ENCODE data around the gene SCFD2.
A peak's percentile ranks its signal among the peaks of the same experiment; 100 is the strongest.

SCFD2 gene

DNA sequence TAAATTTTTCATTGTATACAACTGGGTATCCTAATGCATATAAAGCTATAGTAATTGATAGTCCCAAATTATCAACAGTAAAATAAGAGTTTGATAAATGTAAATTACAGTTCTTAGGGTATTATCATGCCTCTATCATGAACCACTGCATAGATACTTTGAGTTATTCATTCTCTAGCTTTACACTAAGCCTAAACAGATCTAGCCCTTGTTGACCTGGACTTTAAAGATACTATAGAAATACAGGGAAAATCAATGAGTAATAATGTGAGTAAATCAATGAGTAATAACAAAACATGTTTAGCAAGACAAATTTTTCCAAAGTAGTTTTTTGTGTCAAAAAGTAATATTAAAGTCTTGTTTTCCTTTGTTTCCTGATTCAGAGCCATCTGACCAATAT is 228.4 kb downstream of the SCFD2 start:
- no peak for DNase-seq (ENCODE audit: low spot score)

DNA sequence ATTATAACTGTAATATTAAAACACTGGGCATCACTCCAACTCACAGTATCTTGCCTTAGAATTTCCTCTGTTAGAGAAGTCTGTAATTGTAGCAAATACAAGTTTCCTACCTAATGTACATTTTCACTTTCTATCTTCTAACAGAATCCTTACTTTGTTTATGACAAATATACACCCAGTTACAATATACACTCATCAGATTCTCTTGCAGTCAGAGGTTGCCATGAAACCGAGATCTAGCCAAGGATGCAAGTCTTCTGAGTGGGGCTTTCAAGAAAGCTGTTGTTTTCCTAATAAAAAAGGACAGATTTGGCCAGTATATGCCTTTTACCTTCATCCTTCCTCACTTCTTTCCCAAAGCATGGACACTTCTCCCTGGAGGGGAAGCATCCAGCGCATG is 228.9 kb downstream of the SCFD2 start:
- no peak for DNase-seq (ENCODE audit: low spot score)

DNA sequence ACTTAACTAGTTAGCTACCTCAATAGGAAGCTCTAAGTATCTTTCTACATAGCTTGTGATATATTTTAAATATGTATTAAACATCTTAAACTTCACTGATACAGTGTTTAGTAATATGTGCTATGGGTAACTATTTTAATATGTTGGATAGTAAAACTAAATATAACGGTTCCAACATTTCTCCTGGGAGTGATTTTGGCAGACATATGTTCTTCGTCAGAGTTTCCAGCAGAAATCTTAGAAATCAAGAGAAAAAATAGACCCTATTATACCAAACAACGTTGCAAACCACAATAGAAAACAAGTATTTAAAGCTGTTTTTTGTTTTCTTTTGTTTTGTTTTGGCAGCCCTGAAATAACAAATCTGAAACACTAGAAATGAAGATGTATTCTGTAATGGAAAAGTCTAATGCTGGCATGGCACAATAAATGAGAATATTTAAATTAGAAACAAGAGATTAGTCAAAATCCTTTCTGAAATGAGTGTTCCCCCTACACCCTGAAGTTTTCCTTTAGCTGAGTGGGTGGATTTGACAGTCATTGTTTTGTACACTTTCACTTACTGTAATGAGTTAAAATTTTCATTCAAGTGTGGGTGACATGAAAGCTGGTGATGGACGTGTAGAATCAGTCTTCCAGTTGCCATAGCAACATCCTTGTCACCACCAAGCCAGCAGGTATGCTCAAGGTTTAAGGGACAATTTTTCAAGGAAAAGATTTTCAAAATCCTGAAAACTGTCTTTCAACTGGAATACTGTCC is 233.5 kb downstream of the SCFD2 start:
- DNase-seq (ENCODE audit: low spot score), result no peak

DNA sequence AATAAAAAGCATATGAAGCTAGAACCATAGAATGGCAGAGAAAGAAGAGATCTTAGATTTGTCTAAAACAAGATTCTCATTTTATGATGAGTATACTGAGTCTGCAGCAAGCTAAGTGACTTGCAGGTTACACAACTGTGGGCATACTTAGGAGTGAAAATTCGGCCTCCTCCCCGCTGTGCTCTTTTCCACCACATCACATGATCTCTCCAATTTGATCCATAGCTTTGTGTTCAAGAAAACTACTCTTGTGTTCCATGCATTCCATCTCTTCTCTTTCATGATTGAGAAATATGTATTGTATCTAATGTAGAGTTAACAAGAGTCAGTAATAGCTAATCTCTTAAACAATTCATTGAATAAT is 234.3 kb downstream of the SCFD2 start:
- no peak for DNase-seq (ENCODE audit: low spot score)

DNA sequence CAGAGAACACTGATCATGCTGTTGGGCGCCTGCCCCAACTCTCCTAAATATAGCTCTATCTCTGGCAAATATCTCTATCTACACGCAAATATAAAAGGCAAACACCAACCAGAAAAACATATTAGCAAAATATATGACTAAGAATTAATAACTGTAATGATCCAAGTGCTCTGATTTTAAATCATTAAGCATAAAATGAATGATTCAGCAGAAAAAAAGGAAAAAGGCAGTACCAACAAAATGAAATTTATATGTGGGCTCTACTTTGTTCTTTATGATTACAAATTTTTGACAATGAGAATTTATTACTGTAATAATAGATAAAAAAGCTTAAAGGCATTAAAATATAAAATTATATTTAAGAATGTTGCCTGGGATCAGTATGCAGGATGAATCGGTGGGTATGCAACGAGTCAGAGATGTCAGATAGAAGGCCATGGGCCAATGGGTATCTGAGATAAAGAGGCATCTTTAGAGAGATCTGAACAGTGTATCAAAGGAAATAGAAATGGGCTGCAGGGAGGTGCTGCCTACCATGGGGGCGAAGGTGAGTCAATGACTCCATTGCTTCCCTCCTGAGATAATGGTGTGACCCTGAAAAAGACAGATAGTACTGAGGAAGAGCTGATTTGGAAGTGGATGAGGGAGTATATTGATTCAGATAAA is 234.8 kb downstream of the SCFD2 start:
- no peak for DNase-seq (ENCODE audit: low spot score)

DNA sequence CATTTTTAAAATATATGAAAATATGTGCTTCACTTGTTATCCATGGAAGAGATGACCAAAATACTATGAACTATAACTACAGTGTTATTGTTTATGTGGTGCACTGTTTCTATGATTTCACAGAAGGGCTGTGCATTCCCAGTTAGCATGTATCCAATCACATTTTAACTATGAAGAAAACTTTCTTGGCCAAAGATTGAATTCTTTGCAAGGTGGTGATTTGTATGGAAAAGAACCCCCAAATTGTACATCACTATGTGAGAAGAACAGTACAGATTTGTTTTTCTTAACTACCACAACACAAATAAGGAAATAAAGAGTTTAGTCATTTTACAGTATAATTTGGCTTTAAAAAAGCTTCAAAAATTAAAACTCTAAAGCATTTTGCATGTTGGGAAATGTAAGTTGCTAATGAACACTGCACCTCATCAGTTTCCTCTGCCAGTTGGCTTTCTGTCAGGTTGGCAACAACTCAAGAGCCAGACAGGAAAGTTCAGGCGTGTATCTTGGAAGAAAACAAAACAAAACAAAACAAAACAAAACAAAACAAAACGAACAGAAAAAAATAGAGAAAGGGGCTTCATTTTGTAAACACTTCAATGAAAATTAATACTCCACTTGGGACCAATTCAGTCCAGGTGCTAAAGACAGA is 237.0 kb downstream of the SCFD2 start:
- no peak for DNase-seq (ENCODE audit: low spot score)

DNA sequence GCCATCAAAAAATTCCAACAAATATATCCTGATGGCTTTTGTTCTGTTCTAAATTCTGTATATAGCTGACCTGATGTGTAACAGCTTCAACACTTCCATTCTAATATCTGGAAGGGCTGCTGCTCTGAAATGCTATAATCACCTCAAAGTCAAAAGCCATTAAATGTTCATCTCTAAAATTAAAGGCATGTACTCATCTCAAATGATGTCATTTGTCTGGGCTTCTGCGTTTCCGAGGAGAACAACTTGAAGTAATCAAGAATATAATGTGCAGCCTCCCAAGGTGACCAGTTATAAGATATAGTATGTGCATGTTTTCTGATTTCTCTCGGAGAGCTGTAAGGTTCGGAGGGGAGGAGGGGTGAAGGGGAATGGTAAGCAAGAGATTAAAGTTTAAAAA is 237.6 kb downstream of the SCFD2 start:
- DNase-seq (ENCODE audit: low spot score), result no peak

DNA sequence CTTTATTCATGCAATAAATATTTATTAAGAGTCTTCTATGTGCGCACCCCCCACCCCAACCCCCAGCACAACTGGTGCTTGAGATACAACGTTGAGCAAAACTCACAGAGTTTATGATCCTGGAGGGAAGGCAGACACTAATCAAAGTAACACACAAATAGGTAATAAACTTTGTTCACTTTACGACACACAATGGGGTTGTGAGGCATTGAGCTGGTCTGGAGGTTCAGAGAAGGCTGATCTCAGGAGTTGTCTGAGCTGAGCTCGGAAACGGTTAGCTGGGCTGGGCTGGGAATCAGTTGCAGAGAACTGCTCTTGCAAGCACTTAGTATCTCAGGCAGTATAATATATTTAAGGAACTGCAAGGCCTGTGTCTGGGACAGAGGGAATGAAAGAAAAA is 238.5 kb downstream of the SCFD2 start:
- DNase-seq (ENCODE audit: low spot score), result no peak

DNA sequence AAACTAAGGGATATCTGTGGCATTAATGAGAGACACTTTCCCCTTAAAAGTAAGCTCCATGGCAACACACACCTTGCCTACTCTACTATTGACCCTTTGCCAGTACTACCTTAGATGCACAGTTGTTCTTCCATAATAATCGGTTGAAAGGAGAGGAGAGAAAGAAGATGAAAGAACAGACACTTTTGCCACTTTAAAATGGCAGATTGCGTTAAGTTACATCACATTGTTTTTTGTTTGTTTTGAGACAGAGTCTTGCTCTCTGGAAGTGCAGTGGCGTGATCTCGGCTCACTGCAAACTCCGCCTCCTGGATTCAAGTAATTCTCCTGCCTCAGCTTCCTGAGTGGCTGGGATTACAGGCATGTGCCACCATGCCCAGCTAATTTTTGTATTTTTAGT is 239.8 kb downstream of the SCFD2 start:
- no peak for DNase-seq (ENCODE audit: low spot score)

DNA sequence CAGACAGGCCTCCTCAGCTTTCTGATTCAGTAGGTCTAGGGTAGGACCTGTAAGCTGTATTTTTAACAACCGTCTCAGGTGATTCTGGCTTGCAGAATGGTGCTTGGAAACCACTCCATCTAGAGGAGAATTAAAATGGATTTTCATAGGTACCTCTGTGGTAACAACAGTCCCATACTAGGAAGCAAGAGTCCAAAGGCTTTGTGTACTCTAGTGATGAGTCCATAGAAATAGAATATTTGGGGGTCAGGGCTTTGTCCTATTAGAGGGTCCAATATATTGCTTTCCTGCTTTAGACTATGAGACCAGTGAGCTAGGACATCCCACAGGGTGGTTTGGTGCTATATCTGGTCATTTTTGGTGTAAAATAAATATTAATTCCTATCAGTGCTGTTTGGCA is 242.0 kb downstream of the SCFD2 start:
- DNase-seq (ENCODE audit: low spot score), result no peak

DNA sequence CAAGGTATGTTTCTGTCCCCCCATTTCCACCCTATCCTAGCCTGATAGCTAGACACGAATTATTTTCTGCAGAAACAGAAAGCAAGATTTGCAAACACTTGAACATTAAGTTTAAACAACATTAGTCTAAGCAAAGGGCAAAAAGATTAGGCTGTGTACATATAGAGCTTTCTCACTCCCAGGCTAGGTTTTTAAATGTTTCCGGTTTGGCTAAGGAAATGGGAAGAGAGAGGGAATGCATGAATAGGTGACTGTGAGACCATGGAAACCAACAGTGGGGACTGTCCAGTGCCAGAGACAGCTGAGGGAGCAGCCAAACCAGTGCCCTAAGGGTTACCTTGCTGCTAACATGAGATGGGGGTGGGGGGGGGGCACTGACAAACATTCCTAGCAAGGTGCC is 242.7 kb downstream of the SCFD2 start:
- DNase-seq (ENCODE audit: low spot score), result no peak

DNA sequence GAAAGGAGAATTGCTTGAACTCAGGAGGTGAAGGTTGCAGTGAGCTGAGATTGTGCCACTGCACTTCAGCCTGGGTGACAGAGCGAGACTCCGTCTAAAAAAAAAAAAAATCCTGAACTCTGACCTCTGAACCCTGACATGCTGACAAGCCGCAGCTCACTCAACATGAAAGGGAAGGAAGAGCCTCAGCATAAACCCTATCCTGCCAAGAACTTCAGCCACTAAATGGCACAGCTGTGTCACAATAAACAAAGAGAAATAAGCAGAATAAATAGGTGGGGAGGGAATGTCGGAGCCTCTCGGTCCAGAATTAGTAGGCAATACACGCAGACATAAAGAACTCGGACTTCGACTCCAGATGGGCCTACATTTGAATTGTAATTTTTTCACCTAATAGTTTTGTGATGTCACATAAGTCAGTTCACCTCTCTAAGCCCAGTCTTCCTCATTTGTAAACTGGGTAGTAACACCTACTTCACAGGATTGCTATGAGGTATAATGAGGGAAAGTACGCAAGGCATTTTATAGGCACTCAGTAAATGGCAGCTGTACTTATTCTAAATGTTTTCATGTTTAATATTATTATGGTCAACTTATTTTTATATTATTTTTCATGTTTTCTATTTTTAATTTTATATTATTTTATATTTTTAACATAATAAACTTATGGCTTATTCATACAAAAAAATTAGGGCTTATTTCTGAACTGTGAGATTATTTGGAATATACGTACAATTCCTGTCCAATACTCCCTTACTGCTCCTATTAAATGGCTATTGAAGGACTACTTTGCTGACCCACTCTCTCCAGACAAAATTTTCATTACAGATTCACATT is 243.4 kb downstream of the SCFD2 start:
- no peak for DNase-seq (ENCODE audit: low spot score)

DNA sequence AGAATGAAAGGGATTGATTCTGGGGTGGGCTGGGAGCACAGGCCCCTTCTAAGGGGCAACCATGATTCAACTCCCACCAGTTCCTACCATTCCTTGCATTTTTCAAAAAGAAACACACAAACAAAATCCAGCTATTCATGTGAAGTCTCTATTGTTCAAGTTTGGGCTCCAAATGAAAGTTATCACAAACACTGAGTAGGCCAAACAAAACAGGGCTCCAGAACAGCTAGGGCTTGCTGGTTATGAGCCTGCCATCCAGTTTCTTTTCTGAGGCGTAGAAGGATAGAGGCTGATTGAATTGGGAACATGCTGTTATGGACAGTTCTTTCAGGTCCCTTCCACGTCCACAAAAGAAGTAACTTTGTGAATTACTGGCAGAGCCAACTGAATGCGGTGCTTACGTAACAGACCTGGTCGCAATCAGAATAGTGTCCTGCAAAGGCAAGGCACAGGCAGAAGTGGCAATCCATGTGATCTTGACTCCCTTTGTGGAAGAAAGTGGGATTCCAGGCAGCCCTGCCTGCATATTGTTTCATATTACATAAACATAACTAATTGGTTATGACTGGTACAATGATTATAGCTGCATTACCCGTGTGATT is 244.5 kb downstream of the SCFD2 start:
- no peak for DNase-seq (ENCODE audit: low spot score)

DNA sequence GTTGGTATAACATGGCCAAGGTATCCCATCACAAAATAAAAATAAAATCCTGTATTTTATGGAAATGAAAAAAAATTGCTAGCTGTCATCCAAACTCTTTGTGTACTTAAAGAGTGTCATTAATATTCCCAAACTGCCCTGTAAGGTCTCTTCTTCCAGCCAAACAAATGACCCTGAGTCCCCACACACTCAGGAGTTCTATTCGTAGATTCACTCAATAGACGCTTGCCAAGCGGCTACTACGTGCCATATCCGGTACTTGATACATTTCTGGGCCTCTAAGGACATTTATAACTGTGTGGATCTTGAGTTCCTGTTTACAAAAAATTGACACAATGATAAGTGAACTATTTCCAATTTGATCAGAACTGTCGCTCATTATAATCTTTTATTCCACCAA is 245.1 kb downstream of the SCFD2 start:
- no peak for DNase-seq (ENCODE audit: low spot score)

DNA sequence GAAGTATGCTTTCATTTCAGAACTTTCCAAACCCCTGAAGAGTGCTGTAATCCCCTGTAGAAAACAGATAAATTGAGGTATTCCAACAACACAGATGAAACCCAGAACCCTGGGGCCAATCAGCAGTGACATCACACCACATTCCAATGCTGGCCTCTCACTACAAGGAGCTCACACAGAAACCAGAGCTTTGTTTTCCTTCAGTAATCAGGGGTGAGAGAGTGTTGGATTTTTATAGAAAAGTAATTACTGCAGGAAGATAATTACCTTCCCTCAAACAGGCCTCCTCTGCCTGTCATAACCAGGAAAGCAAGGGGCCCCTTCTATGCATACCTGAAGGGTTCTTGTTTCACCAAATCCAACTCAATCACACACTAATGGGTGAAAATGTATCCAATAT is 246.2 kb downstream of the SCFD2 start:
- DNase-seq (ENCODE audit: low spot score), result no peak

DNA sequence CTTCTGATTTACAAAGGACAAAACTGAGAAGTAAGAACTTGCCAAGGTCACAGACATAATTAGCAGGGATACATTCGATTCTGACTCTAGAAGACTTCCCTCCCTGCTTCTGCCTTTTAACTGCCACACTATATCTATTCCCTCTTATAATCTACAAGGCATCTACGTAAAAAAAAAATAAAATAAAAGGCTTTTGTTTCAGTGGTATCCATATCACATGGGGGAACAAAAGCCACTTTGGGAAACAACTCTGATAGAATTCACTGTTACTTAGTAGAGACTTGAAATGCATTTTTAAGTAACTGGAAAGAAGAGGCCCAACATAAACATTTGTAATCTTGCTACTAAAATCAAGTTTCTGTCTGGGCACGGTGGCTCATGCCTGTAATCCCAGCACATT is 247.2 kb downstream of the SCFD2 start:
- DNase-seq (ENCODE audit: low spot score), result no peak

DNA sequence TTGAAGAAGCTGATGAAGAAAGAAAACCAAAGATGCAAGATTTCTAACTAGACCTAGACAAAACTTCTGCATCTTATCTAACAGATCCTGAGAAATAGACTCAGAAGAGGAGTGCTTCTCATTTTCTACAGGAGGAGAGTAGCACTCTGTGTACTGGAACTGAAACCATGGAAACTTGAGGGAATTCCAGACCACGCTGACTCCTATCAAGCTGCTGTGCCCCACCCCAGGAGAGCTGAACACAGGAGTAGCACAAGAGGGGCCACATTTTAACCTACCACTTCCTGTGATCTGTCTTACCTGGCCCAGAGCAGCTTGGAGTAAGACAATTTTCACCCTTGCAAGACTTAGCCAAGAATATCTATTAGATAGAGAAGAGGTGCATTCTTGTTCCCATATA is 248.9 kb downstream of the SCFD2 start:
- DNase-seq (ENCODE audit: low spot score), result no peak

DNA sequence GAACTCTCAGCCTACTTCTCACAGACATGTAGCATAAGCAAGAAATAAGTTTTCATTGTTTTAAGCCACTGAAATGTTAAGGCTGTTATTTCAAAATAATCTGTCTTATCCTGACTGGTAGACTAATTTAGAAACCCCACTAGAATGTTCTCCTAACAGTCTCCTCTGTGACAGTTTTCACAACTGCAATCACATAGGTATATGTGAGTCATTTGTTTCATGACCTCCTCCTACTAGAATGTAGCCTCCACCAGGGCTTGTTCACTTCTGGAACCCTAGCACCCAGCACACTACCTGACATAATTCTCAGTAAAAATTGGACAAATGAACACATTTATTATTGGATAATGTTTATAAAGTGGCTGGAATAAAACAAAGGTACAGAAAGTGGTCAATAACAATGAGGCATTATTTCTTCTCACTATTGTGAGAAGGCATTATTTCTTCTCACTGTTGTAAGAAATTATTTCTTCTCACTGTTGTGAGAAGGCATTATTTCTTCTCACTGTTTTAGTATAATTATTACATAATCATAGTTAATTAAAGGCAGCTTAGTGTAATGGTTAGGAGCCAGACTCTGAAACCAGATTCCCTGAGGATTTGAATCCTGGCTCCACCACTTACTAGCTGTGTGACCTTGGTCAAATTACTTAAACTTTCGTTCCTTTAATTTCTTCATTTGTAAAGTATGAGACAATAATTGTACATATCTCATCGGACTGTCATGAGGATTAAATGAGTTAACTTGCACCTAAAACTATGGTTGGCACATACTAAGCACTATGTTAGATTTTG is 252.2 kb downstream of the SCFD2 start:
- DNase-seq (ENCODE audit: low spot score), result no peak

DNA sequence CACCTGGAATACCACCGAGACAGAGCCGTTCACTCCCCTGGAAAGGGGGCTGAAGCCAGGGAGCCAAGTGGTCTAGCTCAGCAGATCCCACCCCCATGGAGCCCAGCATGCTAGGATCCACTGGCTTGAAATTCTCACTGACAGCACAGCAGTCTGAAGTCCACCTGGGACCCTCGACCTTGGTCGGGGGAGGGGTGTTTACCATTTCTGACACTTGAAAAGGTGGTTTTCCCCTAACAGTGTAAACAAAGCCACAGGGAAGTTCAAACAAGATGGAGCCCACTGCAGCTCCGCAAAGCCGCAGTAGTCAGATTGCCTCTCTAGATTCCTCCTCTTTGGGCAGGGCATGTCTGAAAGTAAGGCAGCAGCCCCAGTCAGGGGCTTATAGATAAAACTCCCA is 260.5 kb downstream of the SCFD2 start:
- DNase-seq (ENCODE audit: low spot score), result no peak

DNA sequence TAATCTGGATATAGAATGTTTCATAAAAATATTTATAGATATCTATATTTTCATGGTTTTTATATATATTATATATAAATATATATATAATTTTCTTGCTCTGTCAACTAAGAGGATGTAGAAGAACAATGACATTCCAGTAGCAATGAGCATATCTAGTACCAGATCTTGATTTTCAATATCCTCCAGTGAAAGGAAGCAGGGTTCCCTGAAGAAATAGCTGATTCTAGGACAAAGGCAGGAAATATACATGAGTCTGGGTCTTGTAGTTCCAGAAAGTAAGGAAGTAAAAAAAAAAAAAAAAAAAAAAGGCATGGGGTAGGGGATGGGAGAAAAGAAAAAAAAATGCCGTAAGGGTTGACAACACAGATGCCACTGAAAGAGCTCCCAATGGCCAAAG is 262.4 kb downstream of the SCFD2 start:
- DNase-seq (ENCODE audit: low spot score), result no peak

DNA sequence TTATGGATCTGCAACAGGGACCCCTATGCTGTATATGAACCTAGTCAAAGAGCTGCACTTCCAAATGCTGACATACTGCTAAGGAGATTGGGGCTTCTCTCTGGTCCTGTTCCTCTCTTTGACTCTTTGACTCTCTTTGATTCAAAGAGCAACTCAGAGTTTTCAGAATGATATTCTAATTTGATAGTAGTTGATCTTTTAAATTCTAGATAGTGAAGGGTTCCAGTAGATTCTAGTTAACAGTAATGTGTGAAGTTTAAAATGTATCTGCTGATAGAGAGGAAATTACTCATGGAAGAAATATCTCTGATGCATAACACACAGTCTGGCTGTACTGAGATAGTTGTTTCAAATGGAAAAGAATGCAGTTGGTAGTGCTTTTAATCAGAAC is 264.7 kb downstream of the SCFD2 start:
- peak; percentile 55 for DNase-seq (ENCODE audit: low spot score)

Measured in RKO (cell line).